GM21786 (cell line): ENCODE measurements around the gene SDK2.

ENCODE experiments used
- ATAC-seq: cut with Tn5 transposase; IDR thresholded peaks from one replicate; pipeline ENCODE4 v1.9.1; 2021; ENCODE audit not compliant: unreplicated experiment

Gene SDK2

GRCh38 chr17:73652886-73653480 is 8.7 kb upstream of the SDK2 start:
- no peak for ATAC-seq

GRCh38 chr17:73650617-73651200 is 6.5 kb upstream of the SDK2 start:
- no peak for ATAC-seq

- no peak for ATAC-seq
Observed at GRCh38 chr17:73650140-73650539, 5.9 kb upstream of the SDK2 start.

- no peak for ATAC-seq
Observed at GRCh38 chr17:73648974-73649373, 4.7 kb upstream of the SDK2 start.

- no peak for ATAC-seq
Observed at GRCh38 chr17:73648543-73648820, 4.2 kb upstream of the SDK2 start.

- no peak for ATAC-seq
Observed at GRCh38 chr17:73647772-73648542, 3.7 kb upstream of the SDK2 start.

GRCh38 chr17:73647301-73647695 is 3.1 kb upstream of the SDK2 start:
- ATAC-seq: no peak

- ATAC-seq: no peak
Observed at GRCh38 chr17:73646409-73647300, 2.4 kb upstream of the SDK2 start.

GRCh38 chr17:73645050-73645871 is 1.0 kb upstream of the SDK2 start:
- no peak for ATAC-seq

- no peak for ATAC-seq
Observed at GRCh38 chr17:73643852-73644144, 447 bp downstream of the SDK2 start.

- ATAC-seq: no peak
Observed at GRCh38 chr17:73643001-73643851, 1.0 kb downstream of the SDK2 start.

GRCh38 chr17:73642659-73643000 is 1.6 kb downstream of the SDK2 start:
- ATAC-seq: no peak

GRCh38 chr17:73641826-73642600 is 2.2 kb downstream of the SDK2 start:
- no peak for ATAC-seq

- no peak for ATAC-seq
Observed at GRCh38 chr17:73640691-73641090, 3.6 kb downstream of the SDK2 start.

- no peak for ATAC-seq
Observed at GRCh38 chr17:73639932-73640331, 4.3 kb downstream of the SDK2 start.

GRCh38 chr17:73639322-73639721 is 4.9 kb downstream of the SDK2 start:
- no peak for ATAC-seq

GRCh38 chr17:73638556-73638955 is 5.7 kb downstream of the SDK2 start:
- ATAC-seq: no peak

GRCh38 chr17:73637866-73638265 is 6.4 kb downstream of the SDK2 start:
- no peak for ATAC-seq

GRCh38 chr17:73635101-73635817 is 9.0 kb downstream of the SDK2 start:
- no peak for ATAC-seq
